A673 (cell line): Measurements from ENCODE around the gene MBNL2. TPM values are rescaled to one million over a fixed set of nuclear protein-coding genes. Genes with fewer than 3 reads are reported as not detected.

Source experiments
- BruUV-seq: library from RNA; stranded (reverse); fragments of 400-500 nt; replicated peaks from 2 replicates; lab custom pipeline; 2021; lab: Mats Ljungman, UMichigan
- CTCF ChIA-PET: fragments of 300-600 bp; sonication (Branson Sonifier 250); formaldehyde crosslinking; loops from one replicate; lab custom pipeline; 2022; ENCODE audit warnings: antibody characterized with exemption; lab: Charles Lee
- POLR2A ChIA-PET: fragments of 300-600 bp; sonication (Branson Sonifier 250); formaldehyde crosslinking; loops from one replicate; lab custom pipeline; 2022; ENCODE audit warnings: antibody characterized with exemption; ENCODE audit not compliant: low non-redundant PET; lab: Charles Lee
- DNase-seq: peaks from one replicate; pipeline ENCODE4 v3.0.0-alpha.2; 2015; ENCODE audit warnings: low spot score
- H3K27ac ChIP-seq: fragments of 200-600 bp; sonication (generic); 2 replicates; pipeline ENCODE4 v1.5.1; 2016; ENCODE audit warnings: mixed run types, low read depth, mild to moderate bottlenecking, mixed read lengths, antibody characterized with exemption, low read length; ENCODE audit not compliant: poor library complexity, severe bottlenecking
- H3K27me3 ChIP-seq: fragments of 200-600 bp; sonication (generic); replicated peaks from 2 replicates; pipeline ENCODE4 v1.6.1; 2017; ENCODE audit warnings: mixed run types, low read depth, mild to moderate bottlenecking, mixed read lengths, antibody characterized with exemption, low read length; ENCODE audit not compliant: insufficient read depth, poor library complexity
- H3K36me3 ChIP-seq: fragments of 200-600 bp; sonication (generic); 2 replicates; pipeline ENCODE4 v1.6.1; 2016; ENCODE audit warnings: mixed run types, mild to moderate bottlenecking, mixed read lengths, antibody characterized with exemption, low read length; ENCODE audit not compliant: insufficient read depth, poor library complexity, severe bottlenecking
- H3K4me1 ChIP-seq: fragments of 200-600 bp; sonication (generic); 2 replicates; pipeline ENCODE4 v1.6.1; 2017; ENCODE audit warnings: mixed run types, mild to moderate bottlenecking, mixed read lengths, antibody characterized with exemption, low read length; ENCODE audit not compliant: insufficient read depth, poor library complexity, severe bottlenecking
- H3K4me3 ChIP-seq: fragments of 200-600 bp; sonication (generic); 2 replicates; pipeline ENCODE4 v1.5.1; 2016; ENCODE audit warnings: low read depth, mixed run types, mild to moderate bottlenecking, mixed read lengths, low read length; ENCODE audit not compliant: poor library complexity, severe bottlenecking
- H3K9me3 ChIP-seq: fragments of 200-600 bp; sonication (generic); 2 replicates; pipeline ENCODE4 v1.6.1; 2016; ENCODE audit warnings: mixed run types, low read depth, mild to moderate bottlenecking, mixed read lengths, antibody characterized with exemption, low read length; ENCODE audit not compliant: poor library complexity, severe bottlenecking
- CTCF ChIP-seq: fragments of 300-800, 200-600 bp; sonication (generic); conservative IDR thresholded peaks from 2 replicates; pipeline ENCODE4 v1.5.1; 2017; ENCODE audit warnings: low read depth, mild to moderate bottlenecking, antibody characterized with exemption, low read length, moderate library complexity, mixed read lengths
- EZH2 ChIP-seq: fragments of 200-600 bp; sonication (generic); IDR thresholded peaks from 2 replicates; pipeline ENCODE4 v1.6.1; 2017; ENCODE audit warnings: borderline replicate concordance, low read depth, mild to moderate bottlenecking, mixed read lengths, antibody characterized with exemption, low read length; ENCODE audit not compliant: poor library complexity, severe bottlenecking
- intact Hi-C: fragments of 100-400 bp; cut with micrococcal nuclease; formaldehyde crosslinking; loops from one replicate; pipeline ENCODE4 v1.10.0; 2022; ENCODE audit not compliant: unreplicated experiment
- total RNA-seq: library from RNA; stranded (reverse); gene quantifications from 2 replicates; pipeline ENCODE4 v1.2.3, GENCODE V29; 2021

The MBNL2 gene
- total RNA-seq, 1 experiment from 2014 or later: 12.0 TPM

- H3K36me3 ChIP-seq: no peaks in the 10 kb centered on the region
- H3K4me3 ChIP-seq: no peak overlapping the region
- H3K4me1 ChIP-seq: peaks cover 4% of the 10 kb centered on the region
- no peak for TF ChIP-seq EZH2
- TF ChIP-seq CTCF: no peak
- no peak overlapping the region for H3K27ac ChIP-seq
- ChIA-PET POLR2A (no interaction called here), CTCF (interaction anchor here (0.7 kb wide), 1 partner anchor 129 kb away, joined by 5 read pairs; no protein-coding TSS in a partner anchor)
- no TSS peak for BruUV-seq
- H3K9me3 ChIP-seq: no peaks in the 10 kb centered on the region
- peak; percentile 69 for DNase-seq
- intact Hi-C loops: no loop called here
- H3K27me3 ChIP-seq: no peaks in the 10 kb centered on the region
These were observed 166.2 kb downstream of the MBNL2 start for GRCh38 chr13:97388373-97388772.

- Histone ChIP-seq H3K27ac (no peak overlapping the region), H3K4me1 (peaks cover 4% of the 10 kb centered on the region), H3K4me3 (no peak overlapping the region), H3K36me3 (no peaks in the 10 kb centered on the region), H3K27me3 (no peaks in the 10 kb centered on the region), H3K9me3 (no peaks in the 10 kb centered on the region)
- no peak for TF ChIP-seq CTCF
- no peak for TF ChIP-seq EZH2
- BruUV-seq: no TSS peak
- DNase-seq: peak; percentile 9
- CTCF ChIA-PET: no interaction called here
- POLR2A ChIA-PET: no interaction called here
- intact Hi-C loops: no loop called here
These were observed 168.9 kb downstream of the MBNL2 start for GRCh38 chr13:97390941-97391600.

- no TSS peak for BruUV-seq
- Histone ChIP-seq H3K9me3 (no peaks in the 10 kb centered on the region), H3K27ac (no peak overlapping the region), H3K36me3 (no peaks in the 10 kb centered on the region), H3K4me1 (peaks cover 4% of the 10 kb centered on the region), H3K4me3 (no peak overlapping the region), H3K27me3 (no peaks in the 10 kb centered on the region)
- DNase-seq: no peak
- intact Hi-C loops: no loop called here
- CTCF ChIA-PET: interaction anchor here (0.6 kb wide), 1 partner anchor 33 kb away, joined by 3 read pairs; no protein-coding TSS in a partner anchor
- POLR2A ChIA-PET: no interaction called here
- TF ChIP-seq CTCF (no peak), EZH2 (no peak)
These were observed 169.9 kb downstream of the MBNL2 start for GRCh38 chr13:97392020-97392419.
